Mesothelial cell of epicardium (in vitro differentiated cells): Measurements from ENCODE around the gene TOR4A. TPM values are rescaled to one million over a fixed set of nuclear protein-coding genes. Genes with fewer than 3 reads are reported as not detected.

ENCODE experiments used
- DNase-seq, 2 experiments: peaks; one replicate each; pipeline ENCODE4 v3.0.0; 2021; ENCODE audit warnings: low spot score in 2 of 2; ENCODE audit not compliant: unreplicated experiment in 2 of 2
- H3K27ac Mint-ChIP-seq: 2 replicates; pipeline ENCODE4 v1.8.0; 2021; ENCODE audit warnings: mixed read lengths
- H3K27me3 Mint-ChIP-seq: 2 replicates; pipeline ENCODE4 v1.8.0; 2021; ENCODE audit warnings: low read depth, mixed read lengths
- H3K36me3 Mint-ChIP-seq: 2 replicates; pipeline ENCODE4 v1.8.0; 2021; ENCODE audit warnings: mixed read lengths
- H3K4me1 Mint-ChIP-seq: 2 replicates; pipeline ENCODE4 v1.8.0; 2021; ENCODE audit warnings: mixed read lengths
- H3K4me3 Mint-ChIP-seq: 2 replicates; pipeline ENCODE4 v1.8.0; 2021; ENCODE audit warnings: mild to moderate bottlenecking, moderate library complexity, mixed read lengths
- H3K9me3 Mint-ChIP-seq: 2 replicates; pipeline ENCODE4 v1.8.0; 2021; ENCODE audit warnings: mixed read lengths
- CTCF ChIP-seq: fragments of 200-600 bp; sonication (generic); IDR thresholded peaks from one replicate; pipeline ENCODE4 v1.5.0; 2021; ENCODE audit warnings: antibody characterized with exemption; ENCODE audit not compliant: unreplicated experiment
- total RNA-seq: library from RNA; stranded (reverse); gene quantifications from 3 replicates; pipeline ENCODE4 v1.2.1, GENCODE V29; 2021

The TOR4A gene
- total RNA-seq, 1 donor from 2014 or later: 6.5 TPM

- H3K36me3 Mint-ChIP-seq: no peaks in the 10 kb centered on the region
- peak overlapping the region; percentile 55 for H3K4me3 Mint-ChIP-seq
- peak in 1 of 2 experiments; percentile 36 for DNase-seq
These were observed 4.0 kb downstream of the TOR4A start for GRCh38 chr9:137281345-137282116.

DNA sequence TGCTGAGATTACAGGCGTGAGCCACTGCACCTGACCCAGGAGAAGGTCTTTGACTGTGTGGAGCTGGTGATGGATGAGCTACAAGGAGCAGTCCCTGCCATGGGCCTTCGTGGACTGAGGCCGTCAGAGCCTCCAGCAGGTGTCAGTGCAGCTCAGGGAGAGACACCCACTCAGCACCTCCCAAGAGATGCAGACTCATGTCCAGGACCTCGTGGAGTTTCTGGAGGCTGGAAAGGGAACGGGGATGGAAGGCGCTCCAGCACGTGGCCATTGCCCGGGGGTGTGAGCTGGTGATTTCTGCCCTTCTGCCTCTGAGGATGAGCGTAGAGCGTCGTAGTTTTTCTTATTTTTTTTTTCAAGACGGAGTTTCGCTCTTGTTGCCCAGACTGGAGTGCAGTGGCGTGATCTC lies 9.5 kb downstream of the TOR4A start:
- Mint-ChIP-seq H3K4me1 (peaks cover 2% of the 10 kb centered on the region), H3K27me3 (peaks cover 17% of the 10 kb centered on the region), H3K27ac (no peak overlapping the region), H3K9me3 (no peaks in the 10 kb centered on the region), H3K36me3 (no peaks in the 10 kb centered on the region), H3K4me3 (no peak overlapping the region)
- no peak for TF ChIP-seq CTCF
- DNase-seq: no peak

More at GRCh38 chr9:137281345-137282116, 4.0 kb downstream of the TOR4A start:
- H3K4me1 Mint-ChIP-seq: peaks cover 13% of the 10 kb centered on the region
- no peak for TF ChIP-seq CTCF
- H3K27me3 Mint-ChIP-seq: peaks cover 19% of the 10 kb centered on the region
- H3K27ac Mint-ChIP-seq: no peak overlapping the region
- H3K9me3 Mint-ChIP-seq: no peaks in the 10 kb centered on the region

DNA sequence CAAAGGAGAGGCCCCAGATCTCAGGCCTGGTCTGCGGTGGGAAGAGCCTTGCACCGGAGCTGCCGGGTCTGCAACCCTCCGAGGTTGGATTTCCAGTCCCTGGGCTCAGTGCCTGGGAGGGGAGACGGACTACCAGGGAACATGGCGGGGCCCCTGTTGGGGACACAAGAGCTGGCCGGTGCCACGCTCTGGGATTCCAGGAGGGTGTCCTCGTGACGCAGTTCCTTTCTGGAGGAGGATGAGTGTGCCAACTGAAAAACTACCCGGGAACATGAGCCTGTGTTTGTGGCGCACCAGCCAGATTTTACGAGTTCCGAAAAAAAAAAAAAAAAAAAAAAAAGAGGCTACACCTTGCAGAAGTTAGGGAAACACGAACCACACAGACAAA lies 15.6 kb downstream of the TOR4A start:
- no peak for TF ChIP-seq CTCF
- DNase-seq: no peak
- H3K4me1 Mint-ChIP-seq: peaks cover 7% of the 10 kb centered on the region
- H3K36me3 Mint-ChIP-seq: no peaks in the 10 kb centered on the region
- H3K9me3 Mint-ChIP-seq: no peaks in the 10 kb centered on the region
- no peak overlapping the region for H3K4me3 Mint-ChIP-seq
- H3K27me3 Mint-ChIP-seq: peaks cover 42% of the 10 kb centered on the region
- no peak overlapping the region for H3K27ac Mint-ChIP-seq

GRCh38 chr9:137293482-137294090 lies 16.1 kb downstream of the TOR4A start:
- peaks cover 7% of the 10 kb centered on the region for H3K4me1 Mint-ChIP-seq
- H3K9me3 Mint-ChIP-seq: no peaks in the 10 kb centered on the region
- H3K4me3 Mint-ChIP-seq: peak overlapping the region; percentile 17
- no peaks in the 10 kb centered on the region for H3K36me3 Mint-ChIP-seq
- peaks cover 47% of the 10 kb centered on the region for H3K27me3 Mint-ChIP-seq
- H3K27ac Mint-ChIP-seq: no peak overlapping the region
- DNase-seq: no peak
- no peak for TF ChIP-seq CTCF

- no peak for TF ChIP-seq CTCF
- Mint-ChIP-seq H3K36me3 (no peaks in the 10 kb centered on the region), H3K4me3 (peak overlapping the region; percentile 43), H3K9me3 (no peaks in the 10 kb centered on the region), H3K4me1 (peaks cover 10% of the 10 kb centered on the region), H3K27ac (no peak overlapping the region), H3K27me3 (peaks cover 53% of the 10 kb centered on the region)
- DNase-seq: no peak
These were observed 16.7 kb downstream of the TOR4A start for GRCh38 chr9:137294091-137294680.
